Gastroesophageal sphincter (tissue), 4 donors: ENCODE measurements around the gene ERC1. TPM values are rescaled to one million over a fixed set of nuclear protein-coding genes. Genes with fewer than 3 reads are reported as not detected.
"Not testable (repeated sequence)": the region's sequence is repeated elsewhere in the genome, so short reads cannot be mapped to it uniquely, and the experiment has no call there.

Experiments
- ATAC-seq: fragments of 150-250 bp; one replicate; pipeline ENCODE4 v1.9.1; 2016; ENCODE audit warnings: mild to moderate bottlenecking, moderate library complexity
- H3K27ac ChIP-seq, 4 donors: fragments of 200-600 bp; sonication (generic) in 3 of 4; 1 replicate in 3 of 4; 2 replicates in 1 of 4; pipeline ENCODE4 v1.5.1; 2016 to 2019
- H3K27me3 ChIP-seq: fragments of 200-600 bp; sonication (generic); one replicate; pipeline ENCODE4 v1.5.1; 2019
- H3K36me3 ChIP-seq, 2 donors: fragments of 200-600 bp; sonication (generic); one replicate each; pipeline ENCODE4 v1.5.1; 2019; ENCODE audit warnings: control low read depth in 1 of 2
- H3K4me1 ChIP-seq, 3 donors: fragments of 200-600 bp; sonication (generic); 1 replicate in 2 of 3; 2 replicates in 1 of 3; pipeline ENCODE4 v1.5.1; 2016 to 2019; ENCODE audit warnings: control low read depth in 2 of 3
- H3K4me3 ChIP-seq, 2 donors: fragments of 200-600 bp; sonication (generic); one replicate each; pipeline ENCODE4 v1.5.1; 2019; ENCODE audit warnings: mild to moderate bottlenecking in 1 of 2, moderate library complexity in 1 of 2
- H3K9me3 ChIP-seq, 3 donors: fragments of 200-600 bp; sonication (generic); one replicate each; pipeline ENCODE4 v1.5.1; 2017 to 2019; ENCODE audit warnings: control low read depth in 2 of 3
- EP300 ChIP-seq: sonication (generic); formaldehyde crosslinking; IDR thresholded peaks from one replicate; pipeline ENCODE4 v1.6.1; 2017; ENCODE audit warnings: antibody characterized with exemption, mild to moderate bottlenecking
- POLR2A ChIP-seq, 2 donors: fragments of 450-650 bp; IDR thresholded peaks; one replicate each; pipeline ENCODE4 v1.6.1; 2017; ENCODE audit warnings: antibody characterized with exemption in 2 of 2, mild to moderate bottlenecking in 2 of 2, moderate library complexity in 1 of 2
- POLR2AphosphoS5 ChIP-seq: sonication (generic); formaldehyde crosslinking; IDR thresholded peaks from one replicate; pipeline ENCODE4 v1.6.1; 2017; ENCODE audit warnings: antibody characterized with exemption
- WGBS, 2 donors: methylation state at CpG; one replicate each; pipeline ENCODE4 v1.1.5; 2018; ENCODE audit warnings: low coverage in 1 of 2; 5-methylcytosine and 5-hydroxymethylcytosine counted together
- total RNA-seq, 4 donors: library from RNA; depleted of rRNA; stranded (reverse); fragments of >200 nt; gene quantifications; one replicate each; pipeline ENCODE4 v1.1.0, GENCODE V29; 2016
- TF ChIP-seq, protein P1 (sequence below), 4 experiments: fragments of 200-600 bp in 2 of 4; fragments of 450-650 bp in 2 of 4; sonication (generic) in 1 of 4; IDR thresholded peaks; one replicate each; pipeline ENCODE4 v1.5.1; 2017 to 2019; ENCODE audit warnings: antibody characterized with exemption in 4 of 4, mild to moderate bottlenecking in 2 of 4, moderate library complexity in 2 of 4

ERC1 gene
- total RNA-seq, 4 donors from 2014 or later: 38.3 to 80.2 (median 58.4) TPM

GRCh38 chr12:1328391-1328790 is 337.4 kb downstream of the ERC1 start:
- H3K27ac ChIP-seq: no peak overlapping the region
- H3K9me3 ChIP-seq: no peaks in the 10 kb centered on the region
- no peak overlapping the region for H3K4me3 ChIP-seq
- H3K27me3 ChIP-seq: no peaks in the 10 kb centered on the region
- ATAC-seq: no peak
- H3K36me3 ChIP-seq: no peaks in the 10 kb centered on the region
- TF ChIP-seq POLR2AphosphoS5 (no peak), EP300 (no peak), POLR2A (IDR thresholded peaks at IDR 0.05) (no peak)
- TF ChIP-seq, protein P1, sequence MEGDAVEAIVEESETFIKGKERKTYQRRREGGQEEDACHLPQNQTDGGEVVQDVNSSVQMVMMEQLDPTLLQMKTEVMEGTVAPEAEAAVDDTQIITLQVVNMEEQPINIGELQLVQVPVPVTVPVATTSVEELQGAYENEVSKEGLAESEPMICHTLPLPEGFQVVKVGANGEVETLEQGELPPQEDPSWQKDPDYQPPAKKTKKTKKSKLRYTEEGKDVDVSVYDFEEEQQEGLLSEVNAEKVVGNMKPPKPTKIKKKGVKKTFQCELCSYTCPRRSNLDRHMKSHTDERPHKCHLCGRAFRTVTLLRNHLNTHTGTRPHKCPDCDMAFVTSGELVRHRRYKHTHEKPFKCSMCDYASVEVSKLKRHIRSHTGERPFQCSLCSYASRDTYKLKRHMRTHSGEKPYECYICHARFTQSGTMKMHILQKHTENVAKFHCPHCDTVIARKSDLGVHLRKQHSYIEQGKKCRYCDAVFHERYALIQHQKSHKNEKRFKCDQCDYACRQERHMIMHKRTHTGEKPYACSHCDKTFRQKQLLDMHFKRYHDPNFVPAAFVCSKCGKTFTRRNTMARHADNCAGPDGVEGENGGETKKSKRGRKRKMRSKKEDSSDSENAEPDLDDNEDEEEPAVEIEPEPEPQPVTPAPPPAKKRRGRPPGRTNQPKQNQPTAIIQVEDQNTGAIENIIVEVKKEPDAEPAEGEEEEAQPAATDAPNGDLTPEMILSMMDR (IDR thresholded peaks at IDR 0.05): no peak
- WGBS, 2 donors: 79 to 94% methylated on average over 8 of the region's 8 CpGs
- H3K4me1 ChIP-seq: no peaks in the 10 kb centered on the region

- H3K27ac ChIP-seq: no peak overlapping the region
- H3K9me3 ChIP-seq: no peaks in the 10 kb centered on the region
- no peaks in the 10 kb centered on the region for H3K27me3 ChIP-seq
- no peak overlapping the region for H3K4me3 ChIP-seq
- WGBS, 2 donors: 89 to 94% methylated on average over 2 of the region's 2 CpGs
- TF ChIP-seq, protein P1 (IDR thresholded peaks at IDR 0.05): no peak
- TF ChIP-seq EP300 (no peak), POLR2A (IDR thresholded peaks at IDR 0.05) (no peak), POLR2AphosphoS5 (no peak)
- H3K36me3 ChIP-seq: no peaks in the 10 kb centered on the region
- H3K4me1 ChIP-seq: no peaks in the 10 kb centered on the region
- ATAC-seq: no peak
Measured at GRCh38 chr12:1329784-1330476, 338.9 kb downstream of the ERC1 start.

DNA sequence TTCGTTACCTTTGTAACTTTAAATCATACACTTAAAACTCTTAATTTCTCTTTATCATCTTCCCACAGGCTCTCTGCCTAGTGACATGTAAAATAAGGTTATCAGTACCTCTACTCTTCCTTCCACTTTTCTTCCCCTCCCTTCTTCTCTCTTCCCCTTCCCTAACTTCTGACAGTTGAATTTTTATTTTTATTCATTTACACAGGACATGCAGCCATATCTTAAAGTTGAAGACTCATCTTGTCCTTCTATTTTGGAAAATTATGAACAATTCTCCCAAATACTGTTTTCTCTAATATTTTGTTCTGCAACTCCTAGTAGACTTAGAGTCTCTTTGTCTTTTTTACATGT is 339.4 kb downstream of the ERC1 start:
- TF ChIP-seq POLR2A (IDR thresholded peaks at IDR 0.05): no peak
- no peak for TF ChIP-seq EP300
- TF ChIP-seq, protein P1 (IDR thresholded peaks at IDR 0.05): no peak
- TF ChIP-seq POLR2AphosphoS5: no peak
- ATAC-seq: no peak
- Histone ChIP-seq H3K27me3 (no peaks in the 10 kb centered on the region), H3K27ac (no peak overlapping the region), H3K36me3 (no peaks in the 10 kb centered on the region), H3K4me3 (no peak overlapping the region), H3K4me1 (no peaks in the 10 kb centered on the region), H3K9me3 (no peaks in the 10 kb centered on the region)
- WGBS, 2 donors: 83 to 88% methylated on average over 1 of the region's 1 CpG

- no peak for ATAC-seq
- Histone ChIP-seq H3K27me3 (no peaks in the 10 kb centered on the region), H3K27ac (no peak overlapping the region), H3K4me3 (no peak overlapping the region), H3K36me3 (no peaks in the 10 kb centered on the region), H3K9me3 (no peaks in the 10 kb centered on the region), H3K4me1 (no peaks in the 10 kb centered on the region)
- 88% methylated on average over 3 of the region's 3 CpGs for WGBS, 2 donors
- TF ChIP-seq POLR2AphosphoS5 (no peak), EP300 (no peak), POLR2A (IDR thresholded peaks at IDR 0.05) (no peak)
- TF ChIP-seq, protein P1 (IDR thresholded peaks at IDR 0.05): no peak
Measured at GRCh38 chr12:1332327-1332726, 341.3 kb downstream of the ERC1 start.

- Histone ChIP-seq H3K4me3 (no peak overlapping the region), H3K27me3 (no peaks in the 10 kb centered on the region), H3K27ac (no peak overlapping the region), H3K4me1 (no peaks in the 10 kb centered on the region), H3K9me3 (no peaks in the 10 kb centered on the region), H3K36me3 (no peaks in the 10 kb centered on the region)
- TF ChIP-seq EP300 (no peak), POLR2A (IDR thresholded peaks at IDR 0.05) (no peak), POLR2AphosphoS5 (no peak)
- TF ChIP-seq, protein P1 (IDR thresholded peaks at IDR 0.05): no peak
- WGBS, 2 donors: 79 to 88% methylated on average over 2 of the region's 10 CpGs
- no peak for ATAC-seq
Measured at GRCh38 chr12:1338483-1339177, 347.6 kb downstream of the ERC1 start.

- H3K27me3 ChIP-seq, H3K4me1 ChIP-seq, H3K4me3 ChIP-seq, H3K36me3 ChIP-seq, H3K27ac ChIP-seq, H3K9me3 ChIP-seq, ATAC-seq: not testable (repeated sequence)
- no CpG with 5 or more reads among the region's 8 CpGs for WGBS, 2 donors
Measured at GRCh38 chr12:1339178-1339541, 348.1 kb downstream of the ERC1 start.
